ENCODE measurements around the gene ANKFN1. TPM values are rescaled to one million over a fixed set of nuclear protein-coding genes. Genes with fewer than 3 reads are reported as not detected.

ANKFN1 gene
- total RNA-seq, 1 donor from 2014 or later: 2.4 TPM

DNA sequence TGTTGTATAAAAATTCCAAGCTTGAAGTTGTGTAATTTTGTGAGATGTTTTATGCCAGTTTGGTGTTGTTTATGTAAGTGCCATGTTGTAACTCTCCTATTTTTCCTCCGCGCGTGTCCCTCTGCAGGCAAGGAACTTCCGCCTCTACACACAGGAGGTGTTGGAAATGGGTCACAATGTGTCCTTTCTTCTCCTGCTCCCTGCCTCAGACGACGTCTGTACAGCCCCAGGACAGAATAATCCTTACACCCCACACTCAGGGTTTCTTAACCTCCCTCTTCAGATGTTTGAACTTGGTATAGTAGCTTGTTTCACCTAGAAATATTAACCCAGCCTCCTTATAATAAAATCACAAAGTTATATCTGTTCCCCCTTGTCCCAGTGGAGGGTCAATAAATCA lies 329.0 kb downstream of the ANKFN1 start:
- Mint-ChIP-seq H3K27me3 (peaks cover 3% of the 10 kb centered on the region), H3K4me1 (ENCODE audit: unreplicated experiment) (peaks cover 11% of the 10 kb centered on the region), H3K9me3 (no peaks in the 10 kb centered on the region), H3K27ac (no peak overlapping the region), H3K36me3 (no peaks in the 10 kb centered on the region), H3K4me3 (no peak overlapping the region)
- TF ChIP-seq, protein P1, sequence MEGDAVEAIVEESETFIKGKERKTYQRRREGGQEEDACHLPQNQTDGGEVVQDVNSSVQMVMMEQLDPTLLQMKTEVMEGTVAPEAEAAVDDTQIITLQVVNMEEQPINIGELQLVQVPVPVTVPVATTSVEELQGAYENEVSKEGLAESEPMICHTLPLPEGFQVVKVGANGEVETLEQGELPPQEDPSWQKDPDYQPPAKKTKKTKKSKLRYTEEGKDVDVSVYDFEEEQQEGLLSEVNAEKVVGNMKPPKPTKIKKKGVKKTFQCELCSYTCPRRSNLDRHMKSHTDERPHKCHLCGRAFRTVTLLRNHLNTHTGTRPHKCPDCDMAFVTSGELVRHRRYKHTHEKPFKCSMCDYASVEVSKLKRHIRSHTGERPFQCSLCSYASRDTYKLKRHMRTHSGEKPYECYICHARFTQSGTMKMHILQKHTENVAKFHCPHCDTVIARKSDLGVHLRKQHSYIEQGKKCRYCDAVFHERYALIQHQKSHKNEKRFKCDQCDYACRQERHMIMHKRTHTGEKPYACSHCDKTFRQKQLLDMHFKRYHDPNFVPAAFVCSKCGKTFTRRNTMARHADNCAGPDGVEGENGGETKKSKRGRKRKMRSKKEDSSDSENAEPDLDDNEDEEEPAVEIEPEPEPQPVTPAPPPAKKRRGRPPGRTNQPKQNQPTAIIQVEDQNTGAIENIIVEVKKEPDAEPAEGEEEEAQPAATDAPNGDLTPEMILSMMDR (conservative IDR thresholded peaks at IDR 0.05): no peak
- no peak for DNase-seq (ENCODE audit: extremely low spot score, unreplicated experiment)

GRCh38 chr17:56486732-56487131 lies 333.5 kb downstream of the ANKFN1 start:
- H3K9me3 Mint-ChIP-seq: peaks cover 7% of the 10 kb centered on the region

DNA sequence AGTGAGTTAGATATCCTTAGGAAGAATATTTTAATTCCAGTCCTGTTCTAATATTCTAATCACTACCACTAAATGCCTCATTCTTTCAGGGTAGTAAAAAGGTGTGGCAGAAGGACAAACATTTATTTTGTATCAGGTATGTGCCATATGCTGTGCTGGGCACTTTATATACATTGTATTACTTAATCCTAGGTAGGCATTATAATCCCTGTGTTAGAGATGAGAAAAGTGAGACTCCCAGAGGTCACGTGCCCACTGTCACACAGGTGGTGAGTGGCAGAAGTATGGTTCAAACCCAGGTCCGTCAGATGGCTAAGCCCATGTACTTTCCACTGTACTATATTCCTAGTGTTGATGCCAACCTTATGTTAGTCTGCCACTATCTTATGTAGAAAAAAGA lies 335.5 kb downstream of the ANKFN1 start:
- Mint-ChIP-seq H3K9me3 (peaks cover 7% of the 10 kb centered on the region), H3K4me1 (ENCODE audit: unreplicated experiment) (peaks cover 18% of the 10 kb centered on the region), H3K27me3 (peaks cover 6% of the 10 kb centered on the region), H3K4me3 (no peak overlapping the region), H3K36me3 (no peaks in the 10 kb centered on the region), H3K27ac (no peak overlapping the region)
- TF ChIP-seq, protein P1 (conservative IDR thresholded peaks at IDR 0.05): no peak
- DNase-seq (ENCODE audit: extremely low spot score, unreplicated experiment): no peak

More at GRCh38 chr17:56486732-56487131, 333.5 kb downstream of the ANKFN1 start:
- Mint-ChIP-seq H3K27me3 (peaks cover 6% of the 10 kb centered on the region), H3K4me1 (ENCODE audit: unreplicated experiment) (peaks cover 27% of the 10 kb centered on the region), H3K4me3 (no peak overlapping the region), H3K36me3 (no peaks in the 10 kb centered on the region), H3K27ac (no peak overlapping the region)
- TF ChIP-seq, protein P1 (conservative IDR thresholded peaks at IDR 0.05): no peak
- no peak for DNase-seq (ENCODE audit: extremely low spot score, unreplicated experiment)

- Mint-ChIP-seq H3K27ac (no peak overlapping the region), H3K27me3 (peaks cover 6% of the 10 kb centered on the region), H3K4me1 (ENCODE audit: unreplicated experiment) (peaks cover 18% of the 10 kb centered on the region), H3K9me3 (peaks cover 7% of the 10 kb centered on the region), H3K4me3 (no peak overlapping the region), H3K36me3 (no peaks in the 10 kb centered on the region)
- no peak for DNase-seq (ENCODE audit: extremely low spot score, unreplicated experiment)
- TF ChIP-seq, protein P1 (conservative IDR thresholded peaks at IDR 0.05): no peak
These were observed 336.7 kb downstream of the ANKFN1 start for GRCh38 chr17:56489980-56490379.

- peaks cover 5% of the 10 kb centered on the region for H3K4me1 Mint-ChIP-seq (ENCODE audit: unreplicated experiment)
- no peaks in the 10 kb centered on the region for H3K36me3 Mint-ChIP-seq
- H3K9me3 Mint-ChIP-seq: peaks cover 2% of the 10 kb centered on the region
- TF ChIP-seq, protein P1 (conservative IDR thresholded peaks at IDR 0.05): no peak
- no peak for DNase-seq (ENCODE audit: extremely low spot score, unreplicated experiment)
- no peaks in the 10 kb centered on the region for H3K27me3 Mint-ChIP-seq
- H3K4me3 Mint-ChIP-seq: no peak overlapping the region
- H3K27ac Mint-ChIP-seq: no peak overlapping the region
These were observed 342.3 kb downstream of the ANKFN1 start for GRCh38 chr17:56495556-56495955.

- peaks cover 4% of the 10 kb centered on the region for H3K27me3 Mint-ChIP-seq
- no peak overlapping the region for H3K27ac Mint-ChIP-seq
- H3K4me3 Mint-ChIP-seq: no peak overlapping the region
- peaks cover 11% of the 10 kb centered on the region for H3K4me1 Mint-ChIP-seq (ENCODE audit: unreplicated experiment)
- TF ChIP-seq, protein P1 (conservative IDR thresholded peaks at IDR 0.05): no peak
- no peaks in the 10 kb centered on the region for H3K36me3 Mint-ChIP-seq
- DNase-seq (ENCODE audit: extremely low spot score, unreplicated experiment): no peak
- no peaks in the 10 kb centered on the region for H3K9me3 Mint-ChIP-seq
These were observed 343.9 kb downstream of the ANKFN1 start for GRCh38 chr17:56497132-56497531.
